ENCODE data around the gene CAMK2D.

Gene CAMK2D

GRCh38 chr4:113435893-113436292 lies 325.6 kb downstream of the CAMK2D start:
- TF ChIP-seq SIN3A (IDR thresholded peaks at IDR 0.05; ENCODE audit: borderline replicate concordance, insufficient read depth, low read length) (no peak), TAF1 (IDR thresholded peaks at IDR 0.05; ENCODE audit: borderline replicate concordance, insufficient read depth, low read length) (no peak), REST (IDR thresholded peaks at IDR 0.05; ENCODE audit: insufficient read depth in 1 of 2, low read depth in 2 of 2, low read length in 2 of 2) (peak in 1 of 2 experiments; percentile 62; a peak in 1 of 4 replicates), POLR2AphosphoS5 (IDR thresholded peaks at IDR 0.05; ENCODE audit: low read depth, low read length) (0 out of 2 replicates have a peak, but pooled peaks have one; percentile 23), FOXP2 (optimal IDR thresholded peaks at IDR 0.05; ENCODE audit: borderline replicate concordance, extremely low read depth, extremely low read length, insufficient read depth) (no peak)

DNA sequence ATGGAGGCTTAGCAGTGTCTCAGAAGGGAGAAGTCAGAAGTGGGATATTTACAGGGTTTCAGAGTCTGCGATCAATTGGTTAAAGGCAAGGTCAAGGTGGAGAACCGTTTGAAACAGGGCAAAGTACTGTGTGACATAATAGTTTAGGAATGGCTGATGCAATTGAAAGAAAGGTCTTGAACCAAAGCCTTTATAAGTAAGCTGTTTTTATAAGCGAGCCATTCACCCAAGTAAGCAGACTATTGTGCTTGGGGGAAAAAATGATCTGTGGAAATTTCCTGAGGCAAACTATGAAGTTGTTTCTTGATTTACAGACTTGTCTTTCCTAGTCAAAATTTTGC lies 327.3 kb downstream of the CAMK2D start:
- TF ChIP-seq REST (IDR thresholded peaks at IDR 0.05; ENCODE audit: insufficient read depth in 1 of 2, low read depth in 2 of 2, low read length in 2 of 2), result no peak
- TF ChIP-seq FOXP2 (optimal IDR thresholded peaks at IDR 0.05; ENCODE audit: borderline replicate concordance, extremely low read depth, extremely low read length, insufficient read depth), result no peak
- no peak for TF ChIP-seq TAF1 (IDR thresholded peaks at IDR 0.05; ENCODE audit: borderline replicate concordance, insufficient read depth, low read length)
- TF ChIP-seq POLR2AphosphoS5 (IDR thresholded peaks at IDR 0.05; ENCODE audit: low read depth, low read length), result no peak
- TF ChIP-seq SIN3A (IDR thresholded peaks at IDR 0.05; ENCODE audit: borderline replicate concordance, insufficient read depth, low read length), result no peak

GRCh38 chr4:113433536-113434246 lies 327.8 kb downstream of the CAMK2D start:
- TF ChIP-seq FOXP2 (optimal IDR thresholded peaks at IDR 0.05; ENCODE audit: borderline replicate concordance, extremely low read depth, extremely low read length, insufficient read depth) (no peak), REST (IDR thresholded peaks at IDR 0.05; ENCODE audit: insufficient read depth in 1 of 2, low read depth in 2 of 2, low read length in 2 of 2) (no peak)

GRCh38 chr4:113433116-113433515 lies 328.4 kb downstream of the CAMK2D start:
- TF ChIP-seq TAF1 (IDR thresholded peaks at IDR 0.05; ENCODE audit: borderline replicate concordance, insufficient read depth, low read length) (no peak), FOXP2 (optimal IDR thresholded peaks at IDR 0.05; ENCODE audit: borderline replicate concordance, extremely low read depth, extremely low read length, insufficient read depth) (no peak), SIN3A (IDR thresholded peaks at IDR 0.05; ENCODE audit: borderline replicate concordance, insufficient read depth, low read length) (no peak), REST (IDR thresholded peaks at IDR 0.05; ENCODE audit: insufficient read depth in 1 of 2, low read depth in 2 of 2, low read length in 2 of 2) (no peak), POLR2AphosphoS5 (IDR thresholded peaks at IDR 0.05; ENCODE audit: low read depth, low read length) (no peak)

DNA sequence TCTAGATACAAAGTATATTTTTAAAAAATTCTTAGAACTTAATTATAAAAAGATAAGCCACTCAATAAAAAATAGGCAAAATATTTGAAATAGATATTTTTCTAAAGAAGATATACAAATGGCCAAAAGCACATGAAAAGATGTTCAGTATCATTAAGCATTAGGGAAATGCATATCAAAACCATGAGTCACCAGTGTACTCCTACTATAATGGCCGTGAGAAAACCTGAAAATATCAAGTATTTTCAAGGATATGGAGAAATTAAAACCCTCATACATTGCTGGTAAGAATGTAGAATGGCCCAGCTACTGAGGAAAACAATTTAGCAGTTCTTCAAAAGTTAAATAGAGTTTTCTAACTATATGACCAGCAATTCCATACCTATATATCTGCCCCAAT lies 337.9 kb downstream of the CAMK2D start:
- TF ChIP-seq SIN3A (IDR thresholded peaks at IDR 0.05; ENCODE audit: borderline replicate concordance, insufficient read depth, low read length) (no peak), TAF1 (IDR thresholded peaks at IDR 0.05; ENCODE audit: borderline replicate concordance, insufficient read depth, low read length) (no peak)

All from PFSK-1 (cell line).